Adrenal gland (tissue), 5 donors: Measurements from ENCODE around the gene ROPN1.

Experiments used
- POLR2A ChIP-seq, 2 donors: fragments of 450-650 bp; IDR thresholded peaks; one replicate each; pipeline ENCODE4 v1.6.1; 2017; ENCODE audit warnings: antibody characterized with exemption in 2 of 2, mild to moderate bottlenecking in 2 of 2, moderate library complexity in 1 of 2
- TF ChIP-seq, protein P1 (sequence below), 6 experiments: fragments of 450-650 bp in 4 of 6; fragments of 200-600 bp in 2 of 6; sonication (generic) in 1 of 6; IDR thresholded peaks; 1 replicate in 5 of 6; 2 replicates in 1 of 6; pipeline versions ENCODE4 v1.5.1 to v1.8.0; 2016 to 2021; ENCODE audit warnings: antibody characterized with exemption in 6 of 6, mild to moderate bottlenecking in 2 of 6, moderate library complexity in 1 of 6
- donor health status: DM: no; HTN: no; CAD: no.

DNA sequence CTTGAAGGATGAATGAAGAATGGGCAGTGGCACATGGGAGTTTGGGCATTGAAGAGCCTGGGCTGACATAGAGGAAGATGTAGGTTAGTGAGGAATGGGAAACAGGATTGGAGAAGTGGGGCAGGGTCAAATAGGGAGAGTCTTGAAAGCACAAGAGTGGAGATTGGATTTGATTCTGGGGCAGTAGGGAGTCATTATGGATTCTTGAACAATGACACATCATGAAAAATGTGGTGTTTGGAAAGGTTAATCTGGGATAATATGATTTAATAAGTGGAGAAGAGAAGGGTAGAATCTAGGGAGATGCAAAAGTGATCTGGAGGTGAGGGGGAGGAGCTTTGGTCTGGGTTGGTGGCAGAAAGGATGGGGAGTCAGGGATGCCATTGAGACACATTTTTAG, 45.4 kb upstream of the ROPN1 start:
- no peak for TF ChIP-seq POLR2A (IDR thresholded peaks at IDR 0.05)
- TF ChIP-seq, protein P1, sequence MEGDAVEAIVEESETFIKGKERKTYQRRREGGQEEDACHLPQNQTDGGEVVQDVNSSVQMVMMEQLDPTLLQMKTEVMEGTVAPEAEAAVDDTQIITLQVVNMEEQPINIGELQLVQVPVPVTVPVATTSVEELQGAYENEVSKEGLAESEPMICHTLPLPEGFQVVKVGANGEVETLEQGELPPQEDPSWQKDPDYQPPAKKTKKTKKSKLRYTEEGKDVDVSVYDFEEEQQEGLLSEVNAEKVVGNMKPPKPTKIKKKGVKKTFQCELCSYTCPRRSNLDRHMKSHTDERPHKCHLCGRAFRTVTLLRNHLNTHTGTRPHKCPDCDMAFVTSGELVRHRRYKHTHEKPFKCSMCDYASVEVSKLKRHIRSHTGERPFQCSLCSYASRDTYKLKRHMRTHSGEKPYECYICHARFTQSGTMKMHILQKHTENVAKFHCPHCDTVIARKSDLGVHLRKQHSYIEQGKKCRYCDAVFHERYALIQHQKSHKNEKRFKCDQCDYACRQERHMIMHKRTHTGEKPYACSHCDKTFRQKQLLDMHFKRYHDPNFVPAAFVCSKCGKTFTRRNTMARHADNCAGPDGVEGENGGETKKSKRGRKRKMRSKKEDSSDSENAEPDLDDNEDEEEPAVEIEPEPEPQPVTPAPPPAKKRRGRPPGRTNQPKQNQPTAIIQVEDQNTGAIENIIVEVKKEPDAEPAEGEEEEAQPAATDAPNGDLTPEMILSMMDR (IDR thresholded peaks at IDR 0.05) = no peak
